Activated T-cell treated with anti-CD3 and anti-CD28 coated beads, Interleukin-2, amount 50 U/mL, for 72 hours (primary cell): ENCODE data around the gene APOBR. TPM values are rescaled to one million over a fixed set of nuclear protein-coding genes. Genes with fewer than 3 reads are reported as not detected.

Experiments used
- ATAC-seq, 2 donors: fragments of 150-1000 bp; cut with Tn5 transposase; replicated peaks in 1 of 2; 2 replicates each; pipeline ENCODE4 v1.10.0; 2021; ENCODE audit warnings: moderate library complexity in 2 of 2, mild to moderate bottlenecking in 1 of 2
- DNase-seq, 2 donors: peaks; one replicate each; pipeline ENCODE4 v3.0.0; 2021 to 2022; ENCODE audit warnings: mixed read lengths in 1 of 2
- H3K27ac Mint-ChIP-seq: one replicate; pipeline ENCODE4 v1.8.0; 2022; ENCODE audit warnings: mild to moderate bottlenecking, moderate library complexity, mixed read lengths
- H3K27me3 Mint-ChIP-seq: one replicate; pipeline ENCODE4 v1.8.0; 2022; ENCODE audit warnings: low read depth, mixed read lengths
- H3K36me3 Mint-ChIP-seq, 2 donors: one replicate each; pipeline ENCODE4 v1.8.0; 2022; ENCODE audit warnings: mixed read lengths in 2 of 2, mild to moderate bottlenecking in 1 of 2; ENCODE audit not compliant: insufficient read depth in 2 of 2
- H3K4me1 Mint-ChIP-seq: one replicate; pipeline ENCODE4 v1.8.0; 2022; ENCODE audit warnings: low read depth, mixed read lengths
- H3K4me3 Mint-ChIP-seq, 2 donors: one replicate each; pipeline ENCODE4 v1.8.0; 2022; ENCODE audit warnings: mild to moderate bottlenecking in 2 of 2, mixed read lengths in 2 of 2, moderate library complexity in 2 of 2
- H3K9me3 Mint-ChIP-seq, 2 donors: one replicate each; pipeline ENCODE4 v1.8.0; 2022; ENCODE audit warnings: mixed read lengths in 2 of 2
- total RNA-seq, 2 donors: library from RNA; stranded (reverse); gene quantifications; one replicate each; pipeline ENCODE4 v1.2.3, GENCODE V29; 2022

APOBR gene
- total RNA-seq, 2 donors from 2014 or later, result 2.7 to 3.2 TPM

GRCh38 chr16:28503470-28504259 is 9.2 kb downstream of the APOBR start:
- peaks cover 22% of the 10 kb centered on the region for H3K4me1 Mint-ChIP-seq
- H3K27ac Mint-ChIP-seq, result no peak overlapping the region
- no peak for ATAC-seq
- no peaks in the 10 kb centered on the region for H3K36me3 Mint-ChIP-seq
- H3K4me3 Mint-ChIP-seq, result no peak overlapping the region
- DNase-seq, result no peak
- H3K27me3 Mint-ChIP-seq, result no peaks in the 10 kb centered on the region
- H3K9me3 Mint-ChIP-seq, result no peaks in the 10 kb centered on the region

- Mint-ChIP-seq H3K27me3 (no peaks in the 10 kb centered on the region), H3K4me1 (peaks cover 22% of the 10 kb centered on the region), H3K36me3 (no peaks in the 10 kb centered on the region), H3K27ac (no peak overlapping the region), H3K9me3 (no peaks in the 10 kb centered on the region), H3K4me3 (no peak overlapping the region)
- ATAC-seq (no peak), DNase-seq (no peak)
Measured at GRCh38 chr16:28504707-28505404, 10.4 kb downstream of the APOBR start.

- DNase-seq, result no peak
- no peak overlapping the region for H3K27ac Mint-ChIP-seq
- H3K4me3 Mint-ChIP-seq, result no peak overlapping the region
- no peak for ATAC-seq
- peaks cover 22% of the 10 kb centered on the region for H3K4me1 Mint-ChIP-seq
- H3K36me3 Mint-ChIP-seq, result no peaks in the 10 kb centered on the region
- no peaks in the 10 kb centered on the region for H3K9me3 Mint-ChIP-seq
- H3K27me3 Mint-ChIP-seq, result no peaks in the 10 kb centered on the region
Measured at GRCh38 chr16:28505489-28506137, 11.2 kb downstream of the APOBR start.

GRCh38 chr16:28511031-28511430 is 16.6 kb downstream of the APOBR start:
- no peaks in the 10 kb centered on the region for H3K36me3 Mint-ChIP-seq
- H3K27ac Mint-ChIP-seq, result no peak overlapping the region
- no peak overlapping the region for H3K4me3 Mint-ChIP-seq
- no peaks in the 10 kb centered on the region for H3K27me3 Mint-ChIP-seq
- DNase-seq, result no peak
- peaks cover 22% of the 10 kb centered on the region for H3K4me1 Mint-ChIP-seq
- ATAC-seq, result no peak
- H3K9me3 Mint-ChIP-seq, result no peaks in the 10 kb centered on the region

- H3K4me3 Mint-ChIP-seq, result no peak overlapping the region
- H3K36me3 Mint-ChIP-seq, result no peaks in the 10 kb centered on the region
- DNase-seq, result no peak
- H3K9me3 Mint-ChIP-seq, result no peaks in the 10 kb centered on the region
- ATAC-seq, result no peak
- no peaks in the 10 kb centered on the region for H3K27me3 Mint-ChIP-seq
- H3K27ac Mint-ChIP-seq, result no peak overlapping the region
- peaks cover 14% of the 10 kb centered on the region for H3K4me1 Mint-ChIP-seq
Measured at GRCh38 chr16:28511801-28512789, 17.7 kb downstream of the APOBR start.

GRCh38 chr16:28513484-28514181 is 19.2 kb downstream of the APOBR start:
- no peaks in the 10 kb centered on the region for H3K27me3 Mint-ChIP-seq
- H3K4me1 Mint-ChIP-seq, result no peaks in the 10 kb centered on the region
- no peak for ATAC-seq
- H3K27ac Mint-ChIP-seq, result no peak overlapping the region
- H3K36me3 Mint-ChIP-seq, result no peaks in the 10 kb centered on the region
- DNase-seq, result no peak
- no peaks in the 10 kb centered on the region for H3K9me3 Mint-ChIP-seq
- no peak overlapping the region for H3K4me3 Mint-ChIP-seq

GRCh38 chr16:28514246-28514645 is 19.8 kb downstream of the APOBR start:
- Mint-ChIP-seq H3K4me3 (no peak overlapping the region), H3K27ac (no peak overlapping the region), H3K27me3 (no peaks in the 10 kb centered on the region), H3K36me3 (no peaks in the 10 kb centered on the region), H3K9me3 (no peaks in the 10 kb centered on the region), H3K4me1 (no peaks in the 10 kb centered on the region)
- DNase-seq, result no peak
- no peak for ATAC-seq

GRCh38 chr16:28520672-28521071 is 26.2 kb downstream of the APOBR start:
- Mint-ChIP-seq H3K9me3 (no peaks in the 10 kb centered on the region), H3K27me3 (no peaks in the 10 kb centered on the region), H3K4me1 (peaks cover 7% of the 10 kb centered on the region), H3K4me3 (no peak overlapping the region), H3K36me3 (no peaks in the 10 kb centered on the region), H3K27ac (no peak overlapping the region)
- DNase-seq (no peak), ATAC-seq (no peak)

- Mint-ChIP-seq H3K27ac (no peak overlapping the region), H3K9me3 (no peaks in the 10 kb centered on the region), H3K4me1 (peaks cover 7% of the 10 kb centered on the region), H3K4me3 (no peak overlapping the region), H3K36me3 (no peaks in the 10 kb centered on the region), H3K27me3 (no peaks in the 10 kb centered on the region)
- DNase-seq, result no peak
- no peak for ATAC-seq
Measured at GRCh38 chr16:28521436-28521835, 27.0 kb downstream of the APOBR start.

- ATAC-seq (peak; percentile 50 to 54), DNase-seq (peak; percentile 12 to 15)
- Mint-ChIP-seq H3K27ac (no peak overlapping the region), H3K9me3 (no peaks in the 10 kb centered on the region), H3K4me3 (no peak overlapping the region), H3K27me3 (no peaks in the 10 kb centered on the region), H3K4me1 (peaks cover 7% of the 10 kb centered on the region), H3K36me3 (no peaks in the 10 kb centered on the region)
Measured at GRCh38 chr16:28522792-28523191, 28.3 kb downstream of the APOBR start.

GRCh38 chr16:28524681-28525171 is 30.3 kb downstream of the APOBR start:
- Mint-ChIP-seq H3K4me3 (no peak overlapping the region), H3K27me3 (no peaks in the 10 kb centered on the region), H3K27ac (no peak overlapping the region), H3K4me1 (peaks cover 7% of the 10 kb centered on the region), H3K9me3 (no peaks in the 10 kb centered on the region), H3K36me3 (no peaks in the 10 kb centered on the region)
- ATAC-seq (peak; percentile 46 to 56), DNase-seq (no peak)
